OCI-LY3 (cell line): ENCODE results near the gene CEP41.

Source experiments
- H2AFZ ChIP-seq: fragments of 200-600, 300-600 bp; shearing (Covaris generic); 2 replicates; pipeline ENCODE4 v1.6.0; 2014; ENCODE audit warnings: antibody characterized with exemption, low read depth, low read length
- H3K27ac ChIP-seq: fragments of 200-600, 300-600 bp; sonication (generic); 2 replicates; pipeline ENCODE4 v1.5.1; 2014; ENCODE audit warnings: mild to moderate bottlenecking, low read length, moderate library complexity, mixed read lengths
- H3K27me3 ChIP-seq: fragments of 200-600, 300-600 bp; sonication (generic); 2 replicates; pipeline ENCODE4 v1.6.1; 2014; ENCODE audit warnings: low read depth, low read length, mixed read lengths
- H3K36me3 ChIP-seq: fragments of 200-600, 300-600 bp; sonication (generic); replicated peaks from 2 replicates; pipeline ENCODE3; 2014; ENCODE audit warnings: low read depth, low read length, mixed read lengths
- H3K4me1 ChIP-seq: fragments of 300-600, 200-600 bp; sonication (generic); 2 replicates; pipeline ENCODE4 v1.6.1; 2014; ENCODE audit warnings: low read length, mixed read lengths
- H3K4me2 ChIP-seq: fragments of 200-600, 300-600 bp; sonication (generic); 2 replicates; pipeline ENCODE4 v1.6.1; 2014; ENCODE audit warnings: low read length, mixed read lengths
- H3K4me3 ChIP-seq: fragments of 300-600, 200-600 bp; sonication (generic); 2 replicates; pipeline ENCODE4 v1.5.1; 2014; ENCODE audit warnings: antibody characterized with exemption, mild to moderate bottlenecking, low read length, moderate library complexity
- H3K79me2 ChIP-seq: fragments of 300-600, 200-600 bp; shearing (Covaris generic); 2 replicates; pipeline ENCODE4 v1.6.1; 2014; ENCODE audit warnings: mild to moderate bottlenecking, low read length, mixed read lengths
- H3K9ac ChIP-seq: fragments of 300-600, 200-600 bp; shearing (Covaris generic); 2 replicates; pipeline ENCODE4 v1.6.0; 2014; ENCODE audit warnings: mild to moderate bottlenecking, low read length, moderate library complexity
- H3K9me3 ChIP-seq: fragments of 200-600, 300-600 bp; shearing (Covaris generic); 2 replicates; pipeline ENCODE4 v1.6.1; 2014; ENCODE audit warnings: low read length, mixed read lengths; ENCODE audit not compliant: insufficient read depth
- H4K20me1 ChIP-seq: fragments of 200-600, 300-600 bp; sonication (generic); 2 replicates; pipeline ENCODE4 v1.6.1; 2016; ENCODE audit warnings: low read length, mixed read lengths; ENCODE audit not compliant: insufficient read depth
- CTCF ChIP-seq: fragments of 200-600, 300-600 bp; sonication (generic); IDR thresholded peaks from 2 replicates; pipeline ENCODE4 v1.5.1; 2014; ENCODE audit warnings: antibody characterized with exemption, low read length, low read depth
- EZH2phosphoT487 ChIP-seq: fragments of 200-600 bp; shearing (Covaris generic); IDR thresholded peaks from 2 replicates; pipeline ENCODE4 v1.6.1; 2018; ENCODE audit warnings: antibody characterized with exemption, mixed run types, low read depth

Gene CEP41

GRCh38 chr7:130398526-130399090, 42.2 kb downstream of the CEP41 start:
- Histone ChIP-seq H3K36me3 (peaks cover 5% of the 10 kb centered on the region), H3K27me3 (no peaks in the 10 kb centered on the region), H3K4me2 (no peak overlapping the region; the same call in 1 of the 2 replicates), H3K27ac (no peak overlapping the region), H4K20me1 (no peaks in the 10 kb centered on the region), H3K9ac (no peak overlapping the region), H3K79me2 (no peaks in the 10 kb centered on the region), H3K4me3 (no peak overlapping the region), H2AFZ (no peak overlapping the region), H3K9me3 (no peaks in the 10 kb centered on the region), H3K4me1 (peaks cover 12% of the 10 kb centered on the region)
- TF ChIP-seq EZH2phosphoT487 (no peak), CTCF (no peak)

GRCh38 chr7:130397758-130398073, 43.1 kb downstream of the CEP41 start:
- no peak for TF ChIP-seq EZH2phosphoT487
- no peak for TF ChIP-seq CTCF
- H3K27me3 ChIP-seq: no peaks in the 10 kb centered on the region

GRCh38 chr7:130397051-130397757, 43.6 kb downstream of the CEP41 start:
- Histone ChIP-seq H4K20me1 (no peaks in the 10 kb centered on the region), H2AFZ (no peak overlapping the region), H3K27ac (no peak overlapping the region), H3K9me3 (no peaks in the 10 kb centered on the region), H3K36me3 (no peaks in the 10 kb centered on the region), H3K79me2 (no peaks in the 10 kb centered on the region), H3K4me3 (no peak overlapping the region), H3K4me1 (peaks cover 12% of the 10 kb centered on the region), H3K4me2 (no peak overlapping the region), H3K9ac (no peak overlapping the region), H3K27me3 (no peaks in the 10 kb centered on the region)
- TF ChIP-seq CTCF (no peak), EZH2phosphoT487 (no peak)

More at GRCh38 chr7:130397758-130398073, 43.1 kb downstream of the CEP41 start:
- no peaks in the 10 kb centered on the region for H4K20me1 ChIP-seq
- H3K36me3 ChIP-seq: peaks cover 4% of the 10 kb centered on the region
- H2AFZ ChIP-seq: no peak overlapping the region
- H3K79me2 ChIP-seq: no peaks in the 10 kb centered on the region
- no peak overlapping the region for H3K4me3 ChIP-seq
- H3K9me3 ChIP-seq: no peaks in the 10 kb centered on the region
- peaks cover 12% of the 10 kb centered on the region for H3K4me1 ChIP-seq
- no peak overlapping the region for H3K9ac ChIP-seq
- no peak overlapping the region for H3K4me2 ChIP-seq
- H3K27ac ChIP-seq: no peak overlapping the region

- TF ChIP-seq CTCF (no peak), EZH2phosphoT487 (no peak)
- Histone ChIP-seq H3K4me1 (peaks cover 12% of the 10 kb centered on the region), H3K27ac (no peak overlapping the region), H3K4me2 (no peak overlapping the region), H3K27me3 (no peaks in the 10 kb centered on the region), H2AFZ (no peak overlapping the region), H3K4me3 (no peak overlapping the region), H4K20me1 (no peaks in the 10 kb centered on the region), H3K36me3 (no peaks in the 10 kb centered on the region), H3K9ac (no peak overlapping the region), H3K79me2 (no peaks in the 10 kb centered on the region), H3K9me3 (no peaks in the 10 kb centered on the region)
Measured at GRCh38 chr7:130396109-130396508, 44.7 kb downstream of the CEP41 start.
